Smooth muscle cell of the brain vasculature (primary cell): ENCODE measurements around the gene AKT1.
"Not testable (repeated sequence)": the region's sequence is repeated elsewhere in the genome, so short reads cannot be mapped to it uniquely, and the experiment has no call there.

ENCODE experiments used
- DNase-seq: peaks from one replicate; pipeline ENCODE4 v3.0.0-alpha.2; 2012; ENCODE audit warnings: low read depth, low spot score

The AKT1 gene

DNA sequence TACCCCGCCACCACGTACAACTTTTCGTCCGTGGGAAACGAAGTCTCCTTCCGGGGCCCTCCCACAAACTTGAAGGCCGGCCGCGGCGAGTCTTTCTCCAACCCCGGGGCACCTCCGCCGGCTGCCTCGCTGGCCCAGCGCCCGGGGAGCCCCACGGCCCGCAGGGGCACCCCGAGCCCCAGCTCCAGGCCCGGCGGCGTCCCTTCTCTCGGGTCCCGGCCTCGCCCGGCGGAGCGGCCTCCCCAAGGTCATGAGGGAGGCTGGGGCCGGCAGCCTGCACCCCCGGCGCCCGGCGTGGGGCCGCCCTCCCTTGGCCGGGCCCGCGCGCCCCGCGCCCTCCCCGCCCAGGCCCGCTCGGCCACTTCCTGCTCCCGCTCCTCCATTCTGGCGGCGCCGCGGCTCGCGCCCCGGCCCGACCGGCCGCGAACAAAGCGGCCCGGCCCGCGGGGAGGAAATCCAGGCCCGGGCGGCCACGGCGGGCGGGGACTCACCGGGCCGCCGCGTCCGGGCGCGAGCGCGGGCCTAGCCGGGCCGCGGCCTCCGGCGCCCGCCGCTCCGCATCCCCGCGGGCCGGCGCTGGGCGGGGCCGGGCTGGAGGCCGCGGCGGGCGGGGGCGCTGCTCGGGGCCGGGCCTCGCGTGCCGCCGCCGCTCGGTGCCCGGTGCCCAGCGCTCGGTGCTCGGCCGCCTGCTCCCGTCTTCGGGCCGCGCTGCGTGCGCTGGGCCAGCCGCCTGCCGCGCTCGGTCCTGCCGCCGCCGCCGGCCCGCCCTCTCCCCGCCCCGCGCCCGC lies at the start of gene AKT1:
Gene AKT1 (minus strand): TSS at position 756 of the 788 bp plus-strand sequence. CDS start 3,105 bp downstream, outside the sequence.
- DNase-seq: no peak

DNA sequence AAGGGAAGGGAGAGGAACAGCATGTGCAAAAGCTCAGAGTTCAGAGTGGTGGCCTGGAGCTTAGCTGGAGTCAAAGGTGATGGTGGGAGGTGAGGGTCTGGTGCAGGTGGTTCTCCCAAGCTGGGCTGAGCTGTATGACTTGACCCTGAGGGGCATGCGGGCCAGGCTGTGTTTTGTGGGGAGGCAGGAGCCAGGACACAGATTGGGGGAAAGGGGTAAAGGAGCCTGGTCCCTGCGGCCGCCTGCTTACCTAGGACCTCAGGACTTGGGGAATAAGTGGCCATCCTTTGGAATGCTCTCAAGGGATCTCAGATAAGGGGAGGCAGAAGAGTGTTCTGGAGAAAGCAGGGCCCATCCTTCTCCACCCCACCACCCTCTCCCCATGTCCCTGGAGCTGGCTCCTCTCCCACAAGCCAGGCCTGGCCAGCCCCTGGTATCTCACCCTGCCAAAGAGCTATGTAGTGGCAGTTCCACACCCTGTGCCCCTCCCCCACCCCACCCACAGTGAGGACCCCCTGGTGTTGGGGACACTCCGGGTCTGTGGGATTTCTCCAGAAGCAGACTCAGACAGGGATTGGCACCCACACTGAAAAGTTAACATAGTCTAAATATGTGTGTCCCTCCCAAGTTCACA lies 49.6 kb upstream of the AKT1 start:
- DNase-seq: no peak

DNA sequence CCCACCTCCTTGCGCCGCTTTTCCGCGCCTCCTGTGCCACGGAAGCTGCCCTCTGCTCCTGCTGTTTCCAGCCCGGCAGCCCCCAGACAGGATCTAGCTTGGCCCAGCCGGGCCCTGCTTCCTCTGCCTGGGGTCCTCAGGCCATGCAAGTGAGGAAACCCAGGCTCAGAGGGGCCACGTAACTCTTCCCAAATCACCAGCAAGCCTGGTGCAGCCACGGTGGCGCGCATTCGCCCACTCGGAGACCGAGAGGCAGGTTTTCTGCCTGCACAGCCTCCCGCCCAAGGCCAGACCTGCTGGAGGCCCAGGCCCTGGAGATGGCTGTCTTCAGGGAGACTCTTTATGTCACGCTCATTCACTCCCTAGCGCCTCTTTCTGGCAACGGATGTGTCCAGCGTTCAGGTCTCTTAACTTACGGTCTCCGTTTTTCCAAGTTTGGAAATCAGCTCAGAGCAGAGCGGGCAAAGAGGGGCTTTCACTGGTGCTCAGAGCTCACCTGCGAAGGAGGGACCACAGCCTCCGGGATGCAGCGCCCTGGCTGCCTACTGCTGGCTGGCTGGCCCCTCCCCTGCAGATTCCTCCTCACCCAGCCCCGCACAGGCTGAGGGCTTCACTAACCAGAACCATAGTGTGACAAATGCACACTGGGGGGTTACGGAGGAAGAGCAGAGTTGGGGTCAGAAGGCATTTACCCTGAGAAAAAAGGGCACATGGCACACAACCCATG lies 48.9 kb upstream of the AKT1 start:
- DNase-seq: no peak

- no peak for DNase-seq
These were observed 48.1 kb upstream of the AKT1 start for GRCh38 chr14:104843442-104844305.

DNA sequence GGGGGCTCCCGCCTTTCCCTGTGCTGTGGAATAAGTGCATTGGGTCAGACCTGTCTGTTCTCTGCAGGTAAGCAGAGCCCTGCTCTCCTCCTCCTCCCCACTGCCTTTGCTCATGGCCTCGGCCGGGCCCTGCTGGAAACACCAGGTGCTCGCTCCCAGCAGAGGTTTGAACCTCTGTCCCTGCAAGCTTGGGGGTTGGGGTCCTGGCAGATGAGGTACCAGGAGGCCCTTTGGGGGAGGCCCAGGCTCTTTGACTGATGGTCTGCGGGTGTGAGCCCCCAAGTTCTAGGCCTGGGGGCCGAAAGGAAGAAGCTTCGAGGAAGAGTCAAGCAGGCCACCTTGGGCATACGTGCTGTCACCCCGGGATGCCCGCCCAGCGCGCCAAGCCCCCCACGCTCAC lies 47.5 kb upstream of the AKT1 start:
- no peak for DNase-seq

DNA sequence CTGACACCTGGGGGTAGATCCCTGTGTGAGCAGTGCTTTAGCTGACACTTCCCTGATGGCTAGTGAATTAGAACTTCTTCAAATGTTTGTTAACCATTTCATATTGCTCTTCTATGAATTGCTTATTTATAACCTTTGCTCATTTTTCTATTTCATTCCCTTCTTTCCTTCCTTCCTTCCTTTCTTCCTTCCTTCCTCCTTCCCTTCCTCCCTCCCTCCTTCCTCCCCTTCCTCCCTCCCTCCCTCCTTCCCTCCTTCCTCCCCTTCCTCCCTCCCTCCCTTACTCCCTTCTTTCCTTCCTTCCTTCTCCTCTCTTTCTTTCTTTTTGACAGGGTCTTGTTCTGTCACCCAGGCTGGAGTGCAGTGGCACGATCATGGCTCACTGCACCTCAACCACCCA lies 46.2 kb upstream of the AKT1 start:
- no peak for DNase-seq

DNA sequence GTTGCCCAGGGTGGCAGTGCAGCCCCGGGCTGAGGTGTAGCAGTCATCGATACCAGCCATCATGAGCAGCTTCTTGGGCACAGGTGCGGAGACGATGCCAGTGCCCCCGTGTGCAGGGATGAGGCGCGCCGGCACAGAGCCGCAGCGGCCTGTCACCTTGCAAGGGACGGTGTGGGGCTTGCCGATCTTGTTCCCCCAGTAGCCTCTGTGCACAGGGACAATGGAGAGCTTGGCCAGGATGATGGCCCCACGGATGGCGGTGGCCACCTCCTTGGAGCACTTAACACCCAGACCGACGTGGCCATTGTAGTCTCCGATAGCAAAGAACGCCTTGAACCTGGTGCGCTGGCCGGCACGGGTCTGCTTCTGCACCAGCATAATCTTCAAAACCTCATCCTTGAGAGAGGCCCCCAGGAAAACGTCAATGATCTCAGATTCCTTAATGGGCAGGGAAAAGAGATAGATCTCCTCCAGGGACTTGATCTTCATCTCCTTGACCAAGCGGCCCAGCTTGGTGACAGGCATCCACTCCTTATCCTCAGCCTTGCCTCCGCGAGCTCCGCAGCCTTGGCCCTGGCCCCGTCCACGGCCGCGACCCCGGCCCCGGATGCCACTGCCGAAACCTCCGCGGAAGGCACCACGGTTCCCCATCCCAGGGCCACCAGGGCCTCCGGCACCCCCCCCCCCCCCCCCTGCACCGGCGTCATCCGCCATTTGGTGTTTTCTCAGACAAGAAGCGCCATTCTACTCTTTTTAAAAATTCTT lies 40.8 kb upstream of the AKT1 start:
- not testable (repeated sequence) for DNase-seq

DNA sequence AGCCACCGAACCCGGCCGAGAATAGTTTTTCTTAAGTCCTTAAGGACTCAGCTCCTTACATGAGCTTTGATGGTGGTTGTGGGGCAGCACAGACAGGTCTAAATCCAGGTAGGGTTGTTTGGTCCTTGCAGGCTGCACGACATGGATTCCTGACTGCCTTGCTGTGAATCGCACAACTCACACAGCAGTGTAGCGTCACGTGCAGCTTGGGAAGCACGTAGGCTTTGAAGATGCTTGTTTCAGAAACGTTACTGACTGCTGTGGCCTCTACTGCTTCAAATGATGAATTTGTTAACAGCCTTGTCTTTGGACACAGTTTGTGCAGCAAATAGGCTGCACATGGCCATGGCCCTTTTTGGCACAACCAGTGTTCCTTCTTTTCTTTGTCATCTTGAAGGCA lies 35.2 kb upstream of the AKT1 start:
- no peak for DNase-seq

- no peak for DNase-seq
These were observed 31.9 kb upstream of the AKT1 start for GRCh38 chr14:104827177-104828055.

GRCh38 chr14:104826861-104827176 lies 31.3 kb upstream of the AKT1 start:
- DNase-seq: no peak

GRCh38 chr14:104826189-104826860 lies 30.8 kb upstream of the AKT1 start:
- DNase-seq: no peak

- DNase-seq: no peak
These were observed 28.9 kb upstream of the AKT1 start for GRCh38 chr14:104824353-104824997.

DNA sequence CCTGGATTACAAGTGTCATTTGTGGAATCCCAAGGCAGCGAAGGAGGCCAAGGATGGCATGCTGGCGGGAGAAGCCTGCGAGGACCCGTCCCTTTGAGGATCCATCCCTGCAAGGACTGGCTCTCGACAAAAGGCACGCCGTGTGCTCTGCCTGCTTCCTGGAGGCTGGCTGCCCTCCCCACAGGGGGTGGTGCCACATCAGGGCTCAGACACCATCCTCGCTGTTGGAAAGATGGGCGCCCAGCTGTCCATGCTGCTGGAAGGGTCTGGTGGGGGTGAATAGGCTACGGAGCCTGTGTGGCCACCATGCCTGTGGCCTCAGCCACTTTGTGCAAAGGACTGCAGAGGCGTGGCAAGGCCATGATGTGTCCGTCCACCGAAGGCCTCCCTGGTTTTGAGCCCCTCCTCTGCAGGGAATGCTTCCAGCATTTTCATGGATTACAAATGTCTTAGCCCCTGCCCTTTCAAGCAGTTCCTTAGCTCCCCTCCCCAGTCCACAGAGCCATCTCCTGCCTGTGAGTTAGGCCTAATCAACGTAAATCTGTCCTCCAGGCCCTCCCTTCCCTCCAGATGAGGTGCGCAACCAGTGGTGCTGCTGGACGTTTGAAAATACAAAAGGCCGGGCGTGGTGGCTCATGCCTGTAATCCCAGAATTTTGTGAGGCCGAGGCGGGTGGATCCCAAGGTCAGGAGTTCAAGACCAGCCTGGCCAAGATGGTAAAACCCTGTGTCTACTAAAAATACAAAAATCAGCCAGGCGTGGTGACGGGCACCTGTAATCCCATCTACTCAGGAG lies 27.5 kb upstream of the AKT1 start:
- no peak for DNase-seq

DNA sequence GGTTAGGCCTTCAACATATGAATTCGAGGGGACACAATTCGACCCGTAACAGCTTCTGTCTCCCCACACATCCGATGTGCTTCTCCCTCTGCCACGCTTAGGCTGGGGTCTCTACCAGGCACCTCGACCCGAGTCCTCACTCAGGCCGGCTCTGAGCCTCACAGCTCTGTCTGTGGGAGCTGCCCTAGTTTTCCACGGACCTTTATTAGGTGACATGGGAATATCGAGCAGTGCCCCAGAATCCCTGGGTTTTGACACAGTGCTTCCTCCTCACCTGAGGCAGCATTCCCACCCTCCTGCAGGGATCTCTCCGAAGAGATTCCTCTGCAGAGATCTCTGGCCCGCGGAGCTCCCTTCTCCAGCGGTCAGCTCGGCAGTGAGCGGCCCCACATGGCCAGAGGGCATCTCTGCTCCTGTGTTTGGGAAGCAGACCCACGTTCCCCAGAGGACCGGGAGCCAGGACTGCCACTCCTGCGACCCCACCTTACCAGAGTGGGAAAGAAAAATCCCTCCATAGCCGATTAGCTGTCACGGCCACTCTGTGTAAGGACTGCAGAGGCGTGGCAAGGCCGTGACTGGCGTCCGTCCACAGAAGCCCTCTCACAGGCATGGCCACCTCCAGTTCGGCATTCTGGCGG lies 26.5 kb upstream of the AKT1 start:
- DNase-seq: no peak

DNA sequence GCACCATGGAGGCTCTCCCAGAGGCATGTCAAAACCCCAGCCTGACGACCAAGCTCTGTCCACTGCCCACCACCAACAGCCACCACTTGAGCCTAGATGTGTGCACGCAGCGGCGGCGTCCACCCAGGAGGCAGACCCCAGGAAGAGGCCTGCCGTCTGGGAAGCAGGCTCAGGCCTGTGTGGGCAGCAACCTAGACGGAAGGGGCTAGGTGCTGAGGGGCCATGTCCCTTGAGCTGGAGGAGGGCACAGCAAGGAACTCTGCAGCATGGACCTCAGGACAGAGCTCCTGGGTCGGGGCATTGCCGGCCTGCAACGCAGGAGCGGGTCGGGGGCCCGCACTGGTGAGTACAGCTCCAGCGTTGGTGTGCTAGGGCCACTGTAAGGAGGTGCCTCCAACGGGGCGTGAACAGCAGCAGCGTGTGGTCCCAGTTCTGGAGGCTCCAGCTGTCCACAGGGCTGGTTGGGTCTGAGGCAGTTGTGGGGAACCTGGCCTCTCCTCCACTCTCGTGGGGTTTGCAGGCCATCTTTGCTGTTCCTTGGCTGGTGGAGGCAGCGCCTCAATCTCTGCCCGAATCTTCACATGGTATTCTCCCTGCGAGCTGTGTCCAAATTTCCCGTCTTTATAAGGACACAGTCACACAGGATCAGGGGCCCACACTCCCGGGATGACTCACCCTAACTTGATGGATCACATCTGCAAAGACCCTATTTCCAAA lies 25.8 kb upstream of the AKT1 start:
- no peak for DNase-seq

- DNase-seq: no peak
These were observed 25.2 kb upstream of the AKT1 start for GRCh38 chr14:104820669-104821228.

- no peak for DNase-seq
These were observed 23.8 kb upstream of the AKT1 start for GRCh38 chr14:104819361-104819781.
